RWPE1 (cell line): ENCODE results near the gene CLEC4A.
"Not testable (repeated sequence)": the region's sequence is repeated elsewhere in the genome, so short reads cannot be mapped to it uniquely, and the experiment has no call there.

ENCODE experiments used
- CTCF ChIA-PET: fragments of 350-600 bp; sonication (Branson Sonifier 250); formaldehyde crosslinking; extraction: SDS; loops from one replicate; lab custom pipeline; 2021; lab: Yijun Ruan, JAX
- POLR2A ChIA-PET: fragments of 400-600 bp; formaldehyde crosslinking; extraction: SDS; loops from one replicate; lab custom pipeline; 2020; ENCODE audit warnings: antibody characterized with exemption; ENCODE audit not compliant: low non-redundant PET; lab: Yijun Ruan, JAX
- DNase-seq: peaks from one replicate; pipeline ENCODE4 v3.0.0; 2012; ENCODE audit warnings: low spot score
- H3K27ac ChIP-seq: fragments of 450-650 bp; 2 replicates; pipeline ENCODE4 v1.5.1; 2017
- TF ChIP-seq, protein P1 (sequence below): fragments of 450-650 bp; conservative IDR thresholded peaks from 2 replicates; pipeline ENCODE4 v1.5.1; 2017; ENCODE audit warnings: low read depth, mild to moderate bottlenecking

CLEC4A gene

DNA sequence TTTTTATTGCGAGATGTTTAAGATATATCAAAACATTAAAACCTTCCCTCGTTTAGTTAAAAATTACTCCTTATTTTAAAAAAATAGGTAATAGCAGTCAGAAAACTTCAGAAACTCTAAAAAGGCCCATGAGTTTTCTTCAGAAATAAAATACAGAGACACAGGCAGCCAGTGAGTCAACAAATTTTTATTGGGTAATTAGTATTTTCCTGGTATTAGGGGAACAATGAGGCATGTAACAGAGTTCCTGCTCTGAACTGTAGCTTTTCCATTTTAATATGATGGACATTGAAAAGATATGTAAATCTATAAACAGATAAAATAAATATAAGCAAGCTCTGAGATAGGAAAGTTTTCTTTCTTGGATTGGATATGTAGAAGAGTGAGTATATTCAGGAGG is 33.0 kb downstream of the CLEC4A start:
- ChIA-PET CTCF (no interaction called here), POLR2A (no interaction called here)
- H3K27ac ChIP-seq, result no peak overlapping the region
- TF ChIP-seq, protein P1, sequence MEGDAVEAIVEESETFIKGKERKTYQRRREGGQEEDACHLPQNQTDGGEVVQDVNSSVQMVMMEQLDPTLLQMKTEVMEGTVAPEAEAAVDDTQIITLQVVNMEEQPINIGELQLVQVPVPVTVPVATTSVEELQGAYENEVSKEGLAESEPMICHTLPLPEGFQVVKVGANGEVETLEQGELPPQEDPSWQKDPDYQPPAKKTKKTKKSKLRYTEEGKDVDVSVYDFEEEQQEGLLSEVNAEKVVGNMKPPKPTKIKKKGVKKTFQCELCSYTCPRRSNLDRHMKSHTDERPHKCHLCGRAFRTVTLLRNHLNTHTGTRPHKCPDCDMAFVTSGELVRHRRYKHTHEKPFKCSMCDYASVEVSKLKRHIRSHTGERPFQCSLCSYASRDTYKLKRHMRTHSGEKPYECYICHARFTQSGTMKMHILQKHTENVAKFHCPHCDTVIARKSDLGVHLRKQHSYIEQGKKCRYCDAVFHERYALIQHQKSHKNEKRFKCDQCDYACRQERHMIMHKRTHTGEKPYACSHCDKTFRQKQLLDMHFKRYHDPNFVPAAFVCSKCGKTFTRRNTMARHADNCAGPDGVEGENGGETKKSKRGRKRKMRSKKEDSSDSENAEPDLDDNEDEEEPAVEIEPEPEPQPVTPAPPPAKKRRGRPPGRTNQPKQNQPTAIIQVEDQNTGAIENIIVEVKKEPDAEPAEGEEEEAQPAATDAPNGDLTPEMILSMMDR, result no peak
- no peak for DNase-seq

DNA sequence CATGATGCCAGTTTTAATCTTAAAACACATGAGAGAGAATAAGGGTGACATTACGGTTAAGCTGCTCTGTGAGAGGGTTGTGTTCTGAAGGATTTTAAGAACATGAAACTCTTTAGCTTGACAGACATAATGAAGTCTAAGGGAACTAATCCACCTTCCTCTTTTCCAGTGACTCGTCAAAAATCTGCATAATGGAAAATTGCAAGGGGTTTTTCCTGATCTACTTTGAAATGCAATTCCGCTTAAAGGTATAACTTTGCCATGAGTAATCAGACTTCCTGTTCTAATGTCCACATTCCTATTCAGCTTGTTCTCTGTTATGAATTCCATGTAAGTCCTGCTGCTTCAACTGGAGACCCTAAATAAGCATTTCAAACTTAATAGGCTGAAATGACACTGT is 33.4 kb downstream of the CLEC4A start, which contains the start of gene ZNF705A:
Gene ZNF705A, plus strand, starts transcription at position 171 of the 400 bp plus-strand sequence. CDS start 15,611 bp downstream, outside the sequence.
- TF ChIP-seq, protein P1, result no peak
- ChIA-PET CTCF (no interaction called here), POLR2A (no interaction called here)
- H3K27ac ChIP-seq, result no peak within 1 kb of the TSS
- peak; percentile 33 for DNase-seq

DNA sequence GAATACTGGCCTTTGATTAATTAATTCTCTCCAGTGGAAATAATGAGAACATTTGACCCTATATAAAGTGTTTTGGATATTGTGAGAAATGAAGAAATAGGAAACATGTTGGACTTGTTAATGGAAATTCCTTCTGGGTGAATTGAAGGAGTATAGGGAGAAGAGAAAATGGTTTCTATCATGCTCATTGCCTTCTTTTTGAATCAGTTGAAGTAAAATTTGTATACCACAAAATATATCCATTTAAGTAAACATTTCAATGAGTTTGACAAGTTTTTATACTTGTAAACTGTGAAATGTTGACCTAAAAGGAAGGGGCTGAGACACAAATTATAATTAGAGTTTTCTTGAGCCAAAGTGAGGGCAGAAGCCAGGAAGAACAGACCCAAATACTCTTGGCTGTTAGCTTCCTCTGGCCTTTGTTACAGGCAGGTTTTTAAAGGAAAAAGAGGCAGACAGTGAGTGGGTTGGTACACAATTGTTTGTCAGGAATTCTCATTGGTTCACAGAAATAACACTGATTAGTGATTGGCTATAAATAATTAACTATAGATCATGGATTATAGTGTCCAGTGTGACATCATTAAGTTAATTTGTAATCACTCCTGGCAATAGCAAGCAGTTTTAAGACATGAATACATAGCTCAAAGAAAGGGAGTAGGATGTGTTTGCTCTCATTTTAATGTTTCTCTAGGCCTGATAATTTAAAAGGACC is 34.2 kb downstream of the CLEC4A start:
- ChIA-PET POLR2A (no interaction called here), CTCF (no interaction called here)
- TF ChIP-seq, protein P1, result no peak
- DNase-seq, result no peak
- no peak overlapping the region for H3K27ac ChIP-seq

DNA sequence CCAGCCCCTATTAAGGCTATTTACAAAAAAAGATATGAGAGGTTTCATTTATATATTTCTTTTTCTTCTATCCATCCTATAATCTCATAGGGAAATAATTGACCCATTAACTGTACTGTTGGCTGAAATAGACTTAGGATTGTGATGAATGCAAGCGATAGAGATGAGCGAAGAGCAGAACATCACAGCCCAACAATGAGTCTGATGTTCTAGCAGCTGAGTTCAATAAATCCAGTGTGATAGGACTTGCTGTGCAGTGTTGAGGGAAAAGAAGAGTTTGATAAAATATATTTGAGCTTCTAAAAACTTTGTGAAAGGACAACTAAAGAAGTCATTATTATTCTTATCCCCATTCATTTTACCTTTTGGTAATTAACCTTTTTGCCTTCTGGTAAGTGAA is 49.5 kb downstream of the CLEC4A start:
- DNase-seq, POLR2A ChIA-PET, CTCF ChIA-PET, H3K27ac ChIP-seq: not testable (repeated sequence)

DNA sequence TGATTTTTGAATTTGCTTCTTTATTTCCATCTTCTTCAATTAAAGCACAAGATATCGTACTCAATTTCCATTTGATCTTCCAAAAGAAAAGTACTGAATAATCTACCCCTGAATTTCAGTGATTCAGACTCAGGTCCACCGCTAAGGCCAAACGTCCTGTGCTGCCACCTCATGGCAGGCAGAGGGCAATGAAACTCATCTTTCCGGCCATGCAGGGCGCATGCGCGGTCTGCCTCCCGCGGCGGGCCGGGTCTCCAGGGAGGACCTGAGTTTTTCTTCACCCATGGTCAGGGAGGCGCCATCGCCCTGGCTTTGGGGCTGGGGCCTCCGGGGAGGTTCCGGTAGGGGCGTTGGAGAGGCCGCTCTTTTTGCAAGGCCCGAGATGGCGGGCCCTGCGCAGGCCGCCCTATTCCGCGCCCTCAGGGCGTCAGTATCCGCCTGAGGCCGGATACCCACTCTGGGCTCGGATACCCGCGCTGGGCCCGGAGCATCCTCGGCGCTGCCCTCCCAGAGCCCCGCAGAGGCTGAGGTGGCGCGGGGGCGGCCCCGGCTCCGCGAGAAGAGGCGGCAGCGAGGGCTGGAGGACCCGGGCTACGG is 56.7 kb downstream of the CLEC4A start:
- CTCF ChIA-PET, H3K27ac ChIP-seq, POLR2A ChIA-PET: not testable (repeated sequence)
- peak; percentile 62 for DNase-seq
- TF ChIP-seq, protein P1, result peak; percentile 64

DNA sequence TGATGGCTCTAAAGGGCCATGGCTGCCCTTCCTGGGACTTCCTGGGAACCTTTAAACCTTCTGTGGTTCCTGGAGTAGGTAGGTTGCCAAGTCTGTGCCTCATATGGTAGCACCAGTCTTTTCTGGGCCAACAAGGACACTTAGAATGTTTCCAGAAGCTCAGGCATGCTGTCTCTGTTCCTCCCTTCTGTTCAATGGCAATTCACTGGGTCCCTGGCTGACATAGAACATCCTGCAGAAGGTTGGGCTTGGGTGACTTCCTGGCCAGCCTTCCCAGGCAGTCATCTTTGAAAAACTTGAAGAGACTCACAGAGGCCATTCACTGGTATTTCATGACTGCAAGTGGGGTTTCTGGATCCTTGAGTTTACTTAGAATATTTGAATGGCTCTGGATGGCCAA is 57.9 kb downstream of the CLEC4A start:
- CTCF ChIA-PET, POLR2A ChIA-PET: not testable (repeated sequence)

DNA sequence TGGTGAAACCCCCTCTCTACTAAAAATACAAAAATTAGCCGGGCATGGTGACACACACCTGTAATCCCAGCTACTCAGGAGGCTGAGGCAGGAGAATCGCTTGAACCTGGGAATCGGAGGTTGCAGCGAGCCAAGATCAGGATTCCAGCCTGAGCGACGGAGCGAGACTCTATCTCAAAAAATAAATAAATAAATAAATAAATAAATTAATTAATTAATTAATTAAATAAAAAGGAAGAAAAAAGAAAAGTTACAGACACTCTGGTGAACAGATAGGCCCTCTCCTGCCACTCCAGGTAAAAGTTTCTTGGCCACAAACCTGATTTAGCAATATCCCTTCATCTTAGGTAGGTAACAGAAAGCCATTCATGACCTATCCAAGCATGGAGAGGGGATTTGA is 59.5 kb downstream of the CLEC4A start:
- DNase-seq, CTCF ChIA-PET, H3K27ac ChIP-seq, POLR2A ChIA-PET: not testable (repeated sequence)

More for the DNA sequence above, 57.9 kb downstream of the CLEC4A start:
- DNase-seq, H3K27ac ChIP-seq: not testable (repeated sequence)

DNA sequence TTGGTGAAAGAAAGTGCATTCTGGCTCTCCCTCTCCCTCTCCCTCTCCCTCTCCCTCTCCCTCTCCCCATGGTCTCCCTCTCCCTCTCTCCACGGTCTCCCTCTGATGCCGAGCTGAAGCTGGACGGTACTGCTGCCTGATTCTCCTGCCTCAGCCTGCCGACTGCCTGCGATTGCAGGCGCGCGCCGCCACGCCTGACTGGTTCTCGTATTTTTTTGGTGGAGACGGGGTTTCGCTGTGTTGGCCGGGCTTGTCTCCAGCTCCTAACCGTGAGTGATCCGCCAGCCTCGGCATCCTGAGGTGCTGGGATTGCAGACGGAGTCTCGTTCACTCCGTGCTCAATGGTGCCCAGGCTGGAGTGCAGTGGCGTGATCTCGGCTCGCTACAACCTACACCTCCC is 59.9 kb downstream of the CLEC4A start:
- POLR2A ChIA-PET, result not testable (repeated sequence)

DNA sequence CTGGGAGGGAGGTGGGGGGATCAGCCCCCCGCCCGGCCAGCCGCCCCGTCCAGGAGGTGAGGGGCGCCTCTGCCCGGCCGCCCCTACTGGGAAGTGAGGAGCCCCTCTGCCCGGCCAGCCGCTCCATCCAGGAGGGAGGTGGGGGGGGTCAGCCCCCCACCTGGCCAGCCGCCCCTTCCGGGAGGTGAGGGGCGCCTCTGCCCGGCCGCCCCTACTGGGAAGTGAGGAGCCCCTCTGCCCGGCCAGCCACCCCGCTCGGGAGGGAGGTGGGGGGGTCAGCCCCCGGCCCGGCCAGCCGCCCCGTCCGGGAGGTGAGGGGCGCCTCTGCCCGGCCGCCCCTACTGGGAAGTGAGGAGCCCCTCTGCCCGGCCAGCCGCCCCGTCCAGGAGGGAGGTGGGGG is 60.8 kb downstream of the CLEC4A start:
- DNase-seq, H3K27ac ChIP-seq, POLR2A ChIA-PET, CTCF ChIA-PET: not testable (repeated sequence)

More for the DNA sequence above, 59.9 kb downstream of the CLEC4A start:
- H3K27ac ChIP-seq, DNase-seq, CTCF ChIA-PET: not testable (repeated sequence)

DNA sequence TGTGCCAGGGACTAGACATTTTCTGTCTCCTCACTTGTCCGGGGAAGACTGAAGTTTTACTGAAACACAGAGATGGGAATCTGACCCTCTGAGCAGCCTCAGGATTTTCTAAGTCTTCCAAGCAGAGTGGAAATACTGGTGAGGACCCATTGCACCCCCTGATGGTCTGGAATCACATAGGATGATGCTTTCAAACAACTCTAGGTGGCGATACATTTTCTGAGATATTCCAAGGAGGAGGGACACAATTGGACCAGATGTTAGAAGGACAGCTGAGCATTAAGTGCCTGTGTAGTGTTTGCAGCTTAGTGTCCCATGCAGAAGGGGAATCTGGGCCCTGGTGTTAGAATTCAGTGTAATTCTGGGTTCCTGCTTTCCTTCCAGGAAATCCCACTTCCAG is 64.7 kb downstream of the CLEC4A start:
- H3K27ac ChIP-seq, POLR2A ChIA-PET, DNase-seq, CTCF ChIA-PET: not testable (repeated sequence)
